Lower leg skin (tissue), 4 donors: ENCODE measurements around the gene PEX6. TPM values are rescaled to one million over a fixed set of nuclear protein-coding genes. Genes with fewer than 3 reads are reported as not detected.

Experiments used
- DNase-seq, 2 donors: peaks; one replicate each; pipeline ENCODE4 v3.0.0-alpha.2; 2019; ENCODE audit warnings: low spot score in 2 of 2
- H3K4me3 ChIP-seq: fragments of 200-600 bp; sonication (generic); 2 replicates; pipeline ENCODE4 v1.5.1; 2017; ENCODE audit warnings: mild to moderate bottlenecking, low read depth; ENCODE audit not compliant: poor library complexity, severe bottlenecking
- POLR2A ChIP-seq, 2 donors: fragments of 450-650 bp; IDR thresholded peaks; one replicate each; pipeline ENCODE4 v1.6.1; 2016 to 2017; ENCODE audit warnings: antibody characterized with exemption in 2 of 2, mild to moderate bottlenecking in 1 of 2, moderate library complexity in 1 of 2
- WGBS, 2 donors: methylation state at CpG; one replicate each; pipeline ENCODE4 v1.1.5; 2018; 5-methylcytosine and 5-hydroxymethylcytosine counted together
- intact Hi-C: fragments of 100-400 bp; cut with DNase I; formaldehyde crosslinking; loops from one replicate; pipeline ENCODE4 v1.15.0; 2023; ENCODE audit warnings: low total_unique reads
- total RNA-seq, 4 donors: library from RNA; depleted of rRNA; stranded (reverse); fragments of >200 nt; gene quantifications; one replicate each; pipeline ENCODE4 v1.1.0, GENCODE V29; 2016
- TF ChIP-seq, protein P1 (sequence below), 3 donors: fragments of 450-650 bp; IDR thresholded peaks; one replicate each; pipeline ENCODE4 v1.5.1; 2016; ENCODE audit warnings: antibody characterized with exemption in 3 of 3, mild to moderate bottlenecking in 3 of 3, moderate library complexity in 2 of 3

PEX6 gene
- total RNA-seq, 4 donors from 2014 or later: 13.9 to 37.6 (median 25.7) TPM

DNA sequence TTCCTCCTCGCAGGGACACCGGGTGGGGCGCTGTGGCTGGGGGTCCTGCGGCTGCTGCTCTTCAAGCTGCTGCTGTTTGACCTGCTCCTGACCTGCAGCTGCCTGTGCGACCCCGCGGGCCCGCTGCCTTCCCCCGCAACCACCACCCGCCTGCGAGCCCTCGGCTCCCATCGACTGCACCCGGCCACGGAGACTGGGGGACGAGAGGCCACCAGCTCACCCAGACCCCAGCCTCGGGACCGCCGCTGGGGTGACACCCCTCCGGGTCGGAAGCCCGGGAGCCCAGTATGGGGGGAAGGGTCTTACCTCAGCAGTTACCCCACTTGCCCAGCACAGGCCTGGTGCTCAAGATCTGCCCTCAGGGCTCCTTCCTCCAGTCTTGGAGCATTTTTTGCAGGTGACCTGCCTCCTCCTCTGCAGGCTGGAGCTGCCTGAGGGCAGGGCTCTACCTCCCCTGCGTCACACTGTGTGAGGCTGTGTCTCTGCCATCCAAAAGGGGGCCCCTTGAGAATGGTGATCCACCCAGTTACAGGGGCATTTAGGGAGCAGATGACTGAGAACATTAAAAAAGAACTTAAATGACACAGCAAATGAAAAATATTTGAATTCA lies 53.6 kb downstream of the PEX6 start:
- no peak for DNase-seq
- TF ChIP-seq, protein P1, sequence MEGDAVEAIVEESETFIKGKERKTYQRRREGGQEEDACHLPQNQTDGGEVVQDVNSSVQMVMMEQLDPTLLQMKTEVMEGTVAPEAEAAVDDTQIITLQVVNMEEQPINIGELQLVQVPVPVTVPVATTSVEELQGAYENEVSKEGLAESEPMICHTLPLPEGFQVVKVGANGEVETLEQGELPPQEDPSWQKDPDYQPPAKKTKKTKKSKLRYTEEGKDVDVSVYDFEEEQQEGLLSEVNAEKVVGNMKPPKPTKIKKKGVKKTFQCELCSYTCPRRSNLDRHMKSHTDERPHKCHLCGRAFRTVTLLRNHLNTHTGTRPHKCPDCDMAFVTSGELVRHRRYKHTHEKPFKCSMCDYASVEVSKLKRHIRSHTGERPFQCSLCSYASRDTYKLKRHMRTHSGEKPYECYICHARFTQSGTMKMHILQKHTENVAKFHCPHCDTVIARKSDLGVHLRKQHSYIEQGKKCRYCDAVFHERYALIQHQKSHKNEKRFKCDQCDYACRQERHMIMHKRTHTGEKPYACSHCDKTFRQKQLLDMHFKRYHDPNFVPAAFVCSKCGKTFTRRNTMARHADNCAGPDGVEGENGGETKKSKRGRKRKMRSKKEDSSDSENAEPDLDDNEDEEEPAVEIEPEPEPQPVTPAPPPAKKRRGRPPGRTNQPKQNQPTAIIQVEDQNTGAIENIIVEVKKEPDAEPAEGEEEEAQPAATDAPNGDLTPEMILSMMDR (IDR thresholded peaks at IDR 0.05): no peak
- TF ChIP-seq POLR2A (IDR thresholded peaks at IDR 0.05): no peak
- WGBS, 2 donors: 38 to 51% methylated on average over 18 to 23 of the region's 23 CpGs
- intact Hi-C loops: loop anchor here (10.0 kb wide), 1 partner anchor 219 kb away; no protein-coding TSS in a partner anchor
- no peak overlapping the region for H3K4me3 ChIP-seq

DNA sequence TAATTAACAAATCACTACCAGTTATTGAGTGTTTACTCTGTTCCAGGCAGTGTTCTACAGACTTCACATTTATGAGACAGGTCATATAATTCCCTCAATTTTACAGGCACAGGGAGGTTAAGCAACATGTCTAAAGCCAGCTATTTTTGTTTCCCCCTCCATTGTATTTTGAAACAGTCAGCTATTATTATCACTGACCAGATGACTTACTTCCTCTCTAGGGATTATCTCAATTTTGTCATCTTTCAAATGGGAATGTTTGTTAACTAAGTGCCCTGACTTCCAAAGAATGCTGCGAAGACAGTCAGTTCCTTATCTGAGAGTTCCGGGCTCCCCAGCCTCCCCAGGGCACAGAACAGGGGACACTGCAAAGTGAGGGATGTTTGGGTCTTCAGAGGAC lies 55.3 kb downstream of the PEX6 start:
- no peak overlapping the region for H3K4me3 ChIP-seq
- no peak for DNase-seq
- intact Hi-C loops: loop anchor here (10.0 kb wide), 1 partner anchor 221 kb away; no protein-coding TSS in a partner anchor
- 82 to 88% methylated on average over 2 of the region's 2 CpGs for WGBS, 2 donors
- TF ChIP-seq POLR2A (IDR thresholded peaks at IDR 0.05): no peak
- TF ChIP-seq, protein P1 (IDR thresholded peaks at IDR 0.05): no peak

DNA sequence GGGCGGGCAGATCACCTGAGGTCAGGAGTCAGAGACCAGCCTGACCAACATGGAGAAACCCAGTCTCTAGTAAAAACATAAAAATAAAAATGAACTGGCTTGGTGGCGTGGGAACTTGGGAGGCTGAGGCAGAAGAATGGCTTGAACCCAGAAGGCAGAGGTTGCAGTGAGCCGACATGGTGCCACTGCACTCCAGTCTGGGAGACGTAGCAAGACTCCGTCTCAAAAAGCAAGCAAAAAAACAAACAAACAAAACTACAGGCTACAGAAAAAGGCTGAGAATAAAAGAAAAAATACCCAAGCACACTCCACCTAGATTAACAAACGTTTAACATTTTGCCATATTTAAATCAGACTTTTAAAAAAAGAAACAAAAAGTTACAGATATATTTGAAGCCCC lies 57.2 kb downstream of the PEX6 start:
- 62 to 68% methylated on average over 6 of the region's 6 CpGs for WGBS, 2 donors
- TF ChIP-seq POLR2A (IDR thresholded peaks at IDR 0.05): no peak
- TF ChIP-seq, protein P1 (IDR thresholded peaks at IDR 0.05): no peak
- intact Hi-C loops: loop anchor here (10.0 kb wide), 1 partner anchor 223 kb away; no protein-coding TSS in a partner anchor
- DNase-seq: no peak
- no peak overlapping the region for H3K4me3 ChIP-seq

DNA sequence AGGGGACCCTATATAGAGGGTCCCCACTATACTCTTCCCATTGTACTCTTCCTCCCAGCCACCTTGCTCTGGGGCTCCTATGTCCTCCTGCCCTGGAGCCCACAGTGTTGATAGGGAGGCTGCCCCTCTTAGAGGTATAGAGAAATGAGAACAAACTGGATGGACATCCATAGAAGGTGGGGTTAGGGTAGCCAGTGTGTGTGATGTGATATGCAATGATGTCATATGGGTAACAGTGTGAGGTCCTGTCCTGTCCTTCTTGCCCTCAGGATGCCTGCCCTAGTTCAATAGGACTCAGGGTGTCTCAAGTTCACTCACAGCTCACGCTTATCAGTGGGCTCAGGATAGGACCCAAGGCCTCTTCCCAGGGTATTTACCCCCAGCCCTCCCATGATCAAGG lies 62.7 kb downstream of the PEX6 start:
- TF ChIP-seq, protein P1 (IDR thresholded peaks at IDR 0.05): no peak
- no peak for TF ChIP-seq POLR2A (IDR thresholded peaks at IDR 0.05)
- intact Hi-C loops: no loop called here
- no peak overlapping the region for H3K4me3 ChIP-seq
- DNase-seq: no peak
- 100% methylated on average over 1 of the region's 1 CpG for WGBS, 2 donors

DNA sequence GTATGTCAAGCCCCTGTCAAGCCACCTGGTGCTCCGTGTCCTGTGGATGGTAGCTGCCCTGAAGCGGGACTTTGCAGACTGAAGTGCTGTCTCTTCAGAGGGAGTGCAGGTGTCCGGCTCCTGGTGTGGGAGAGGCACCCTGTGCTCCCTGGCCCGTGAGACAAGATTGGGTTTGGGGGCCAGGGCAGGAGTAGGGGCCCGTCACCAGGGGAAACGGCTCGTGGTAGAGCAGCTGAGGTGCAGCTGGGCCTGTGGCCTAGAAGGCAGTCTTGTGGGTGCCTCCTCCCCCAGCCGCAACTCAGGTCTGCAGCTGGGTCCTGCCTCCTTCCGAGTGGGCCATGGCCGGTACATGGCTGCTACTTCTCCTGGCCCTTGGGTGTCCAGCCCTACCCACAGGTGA lies 63.2 kb downstream of the PEX6 start, which contains the start of gene PTCRA:
Gene PTCRA (plus strand): TSS at position 322 of the 400 bp plus-strand sequence. CDS start 17 bp downstream, at position 339.
- DNase-seq: no peak

More for the DNA sequence above, 63.2 kb downstream of the PEX6 start, which contains the start of gene PTCRA:
- 71 to 73% methylated on average over 8 to 10 of the region's 10 CpGs for WGBS, 2 donors
- intact Hi-C loops: no loop called here
- TF ChIP-seq, protein P1 (IDR thresholded peaks at IDR 0.05): no peak
- TF ChIP-seq POLR2A (IDR thresholded peaks at IDR 0.05): no peak
- H3K4me3 ChIP-seq: no peak within 1 kb of the TSS
